GM12878 (cell line): ENCODE results near the gene PAQR8.

Experiments used
- EZH2 ChIP-seq: IDR thresholded peaks from 2 replicates; pipeline ENCODE4 v1.6.1; 2012; ENCODE audit warnings: low read depth, mild to moderate bottlenecking, control low read depth, inconsistent platforms, low read length, borderline replicate concordance; ENCODE audit not compliant: control insufficient read depth
- NR2F1 ChIP-seq: fragments of 450-650 bp; conservative IDR thresholded peaks from 2 replicates; pipeline ENCODE4 v1.6.1; 2017; ENCODE audit warnings: mild to moderate bottlenecking
- POLR2AphosphoS5 ChIP-seq: IDR thresholded peaks from 2 replicates; pipeline ENCODE4 v1.6.1; 2011; ENCODE audit warnings: mild to moderate bottlenecking, low read length, inconsistent platforms
- SUZ12 ChIP-seq: fragments of 200-600 bp; sonication (generic); IDR thresholded peaks from one replicate; pipeline ENCODE4 v1.6.1; 2018; ENCODE audit warnings: antibody characterized with exemption, mild to moderate bottlenecking; ENCODE audit not compliant: unreplicated experiment
- TAF1 ChIP-seq: IDR thresholded peaks from 2 replicates; pipeline ENCODE4 v1.6.1; 2011; ENCODE audit warnings: mild to moderate bottlenecking, low read depth, low read length, borderline replicate concordance
- TF ChIP-seq, protein P1 (sequence below), 3 experiments: IDR thresholded peaks in 2 of 3; conservative IDR thresholded peaks in 1 of 3; 2 replicates each; pipeline ENCODE4 v1.5.1; 2011; ENCODE audit warnings: low read depth in 3 of 3, low read length in 3 of 3, mild to moderate bottlenecking in 3 of 3, control low read depth in 2 of 3, moderate library complexity in 2 of 3, inconsistent platforms in 1 of 3, mixed read lengths in 1 of 3; ENCODE audit not compliant: control insufficient read depth in 2 of 3, insufficient read depth in 1 of 3; ENCODE audit errors: extremely low read depth in 1 of 3
- TF ChIP-seq, protein P2 (sequence below): fragments of 450-650 bp; IDR thresholded peaks from 2 replicates; pipeline ENCODE4 v1.6.1; 2017; ENCODE audit warnings: mild to moderate bottlenecking

DNA sequence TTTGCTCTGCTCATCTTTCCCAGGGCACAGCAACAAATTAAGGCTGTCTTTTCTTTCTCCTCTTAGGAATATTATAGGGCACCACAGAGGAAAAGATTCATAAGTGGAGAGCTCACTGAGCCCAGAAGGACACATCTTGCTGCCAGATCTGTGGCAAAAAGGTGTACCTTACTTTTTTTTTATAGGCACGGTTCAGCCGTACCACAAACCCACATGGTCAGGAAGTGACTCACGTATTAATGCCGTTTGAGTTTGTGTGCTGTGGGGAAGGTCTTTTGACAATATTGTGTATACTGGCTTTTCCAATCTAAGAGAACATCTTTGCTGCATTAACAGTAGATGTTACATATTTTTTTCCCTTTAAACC lies 28.4 kb downstream of the PAQR8 start:
- TF ChIP-seq SUZ12 (no peak), NR2F1 (no peak), POLR2AphosphoS5 (no peak), TAF1 (0 out of 2 replicates have a peak, but pooled peaks have one; percentile 5), EZH2 (no peak)
- TF ChIP-seq, protein P1, sequence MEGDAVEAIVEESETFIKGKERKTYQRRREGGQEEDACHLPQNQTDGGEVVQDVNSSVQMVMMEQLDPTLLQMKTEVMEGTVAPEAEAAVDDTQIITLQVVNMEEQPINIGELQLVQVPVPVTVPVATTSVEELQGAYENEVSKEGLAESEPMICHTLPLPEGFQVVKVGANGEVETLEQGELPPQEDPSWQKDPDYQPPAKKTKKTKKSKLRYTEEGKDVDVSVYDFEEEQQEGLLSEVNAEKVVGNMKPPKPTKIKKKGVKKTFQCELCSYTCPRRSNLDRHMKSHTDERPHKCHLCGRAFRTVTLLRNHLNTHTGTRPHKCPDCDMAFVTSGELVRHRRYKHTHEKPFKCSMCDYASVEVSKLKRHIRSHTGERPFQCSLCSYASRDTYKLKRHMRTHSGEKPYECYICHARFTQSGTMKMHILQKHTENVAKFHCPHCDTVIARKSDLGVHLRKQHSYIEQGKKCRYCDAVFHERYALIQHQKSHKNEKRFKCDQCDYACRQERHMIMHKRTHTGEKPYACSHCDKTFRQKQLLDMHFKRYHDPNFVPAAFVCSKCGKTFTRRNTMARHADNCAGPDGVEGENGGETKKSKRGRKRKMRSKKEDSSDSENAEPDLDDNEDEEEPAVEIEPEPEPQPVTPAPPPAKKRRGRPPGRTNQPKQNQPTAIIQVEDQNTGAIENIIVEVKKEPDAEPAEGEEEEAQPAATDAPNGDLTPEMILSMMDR (IDR thresholded peaks at IDR 0.05 in 2 of 3, conservative IDR thresholded peaks at IDR 0.05 in 1 of 3; ENCODE audit: control insufficient read depth in 2 of 3, extremely low read depth in 1 of 3, insufficient read depth in 1 of 3, low read depth in 3 of 3, low read length in 3 of 3) = no peak
- TF ChIP-seq, protein P2, sequence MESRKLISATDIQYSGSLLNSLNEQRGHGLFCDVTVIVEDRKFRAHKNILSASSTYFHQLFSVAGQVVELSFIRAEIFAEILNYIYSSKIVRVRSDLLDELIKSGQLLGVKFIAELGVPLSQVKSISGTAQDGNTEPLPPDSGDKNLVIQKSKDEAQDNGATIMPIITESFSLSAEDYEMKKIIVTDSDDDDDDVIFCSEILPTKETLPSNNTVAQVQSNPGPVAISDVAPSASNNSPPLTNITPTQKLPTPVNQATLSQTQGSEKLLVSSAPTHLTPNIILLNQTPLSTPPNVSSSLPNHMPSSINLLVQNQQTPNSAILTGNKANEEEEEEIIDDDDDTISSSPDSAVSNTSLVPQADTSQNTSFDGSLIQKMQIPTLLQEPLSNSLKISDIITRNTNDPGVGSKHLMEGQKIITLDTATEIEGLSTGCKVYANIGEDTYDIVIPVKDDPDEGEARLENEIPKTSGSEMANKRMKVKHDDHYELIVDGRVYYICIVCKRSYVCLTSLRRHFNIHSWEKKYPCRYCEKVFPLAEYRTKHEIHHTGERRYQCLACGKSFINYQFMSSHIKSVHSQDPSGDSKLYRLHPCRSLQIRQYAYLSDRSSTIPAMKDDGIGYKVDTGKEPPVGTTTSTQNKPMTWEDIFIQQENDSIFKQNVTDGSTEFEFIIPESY = no peak
